GM21717 (cell line): ENCODE measurements around the gene EPB41L4A.
A peak's percentile ranks its signal among the peaks of the same experiment; 100 is the strongest.

ENCODE experiments used
- ATAC-seq: cut with Tn5 transposase; IDR thresholded peaks from one replicate; pipeline ENCODE4 v1.9.1; 2021; ENCODE audit warnings: mild to moderate bottlenecking, moderate library complexity; ENCODE audit not compliant: unreplicated experiment

EPB41L4A gene

DNA sequence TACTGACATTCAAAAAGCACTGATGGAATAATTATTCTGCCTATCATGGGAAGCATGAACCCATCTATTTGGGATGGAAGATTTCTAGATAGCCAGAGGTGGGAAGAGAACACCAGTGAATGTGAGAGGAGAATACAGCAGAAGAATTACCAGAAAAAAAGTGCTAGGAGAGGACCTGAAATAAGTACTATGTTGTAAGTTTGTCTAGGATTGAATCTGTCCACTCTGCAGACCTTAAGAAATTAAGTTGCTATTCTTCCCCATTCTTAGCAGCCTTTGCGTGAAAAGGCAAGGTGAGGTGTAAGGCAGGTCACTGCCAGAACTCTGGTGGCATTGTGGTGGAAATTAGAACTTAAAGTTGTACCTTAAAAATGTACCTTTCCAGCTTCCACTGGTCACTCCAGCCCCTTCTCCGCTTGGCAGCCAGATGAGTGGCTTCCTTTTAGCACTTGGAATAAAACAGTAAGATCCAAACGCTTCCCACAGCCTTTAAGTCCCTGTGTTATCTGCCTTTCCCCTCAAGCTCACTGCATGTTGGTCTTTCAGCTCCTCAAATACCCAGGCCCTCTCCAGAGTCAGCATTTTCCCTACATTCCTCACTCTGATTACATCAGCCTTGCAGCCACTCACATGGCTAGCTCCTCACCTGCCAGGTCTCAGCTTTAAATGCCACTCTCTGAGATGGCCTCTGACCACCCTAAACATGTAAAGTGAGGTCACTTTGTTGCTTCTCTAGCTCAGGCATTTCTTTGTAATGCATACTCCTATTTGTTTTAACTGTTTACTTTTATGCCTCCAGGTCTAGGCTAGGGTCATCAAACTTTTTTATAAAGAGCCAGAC lies 253.0 kb downstream of the EPB41L4A start:
- ATAC-seq = no peak

- ATAC-seq = no peak
Observed at GRCh38 chr5:112165399-112165798, 253.7 kb downstream of the EPB41L4A start.

DNA sequence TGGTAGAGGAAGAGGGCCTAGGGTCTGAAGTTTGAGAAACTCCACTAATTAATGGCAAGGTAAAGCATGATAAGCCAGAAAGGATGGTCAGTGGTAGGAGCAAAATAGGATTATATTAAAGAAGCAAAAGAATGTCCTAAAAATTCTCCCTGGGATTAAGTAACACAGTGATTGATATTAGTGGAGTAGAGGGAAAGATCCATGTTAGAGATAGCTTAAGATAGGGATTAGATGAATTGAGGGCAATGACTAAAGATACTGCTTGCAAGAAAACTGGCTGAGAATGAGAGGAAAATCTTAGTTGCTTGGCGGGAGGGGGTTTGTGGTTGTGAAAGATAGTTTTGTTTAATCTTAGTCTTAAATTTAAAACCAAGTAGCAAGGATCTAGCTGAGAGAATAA lies 255.6 kb downstream of the EPB41L4A start:
- no peak for ATAC-seq

DNA sequence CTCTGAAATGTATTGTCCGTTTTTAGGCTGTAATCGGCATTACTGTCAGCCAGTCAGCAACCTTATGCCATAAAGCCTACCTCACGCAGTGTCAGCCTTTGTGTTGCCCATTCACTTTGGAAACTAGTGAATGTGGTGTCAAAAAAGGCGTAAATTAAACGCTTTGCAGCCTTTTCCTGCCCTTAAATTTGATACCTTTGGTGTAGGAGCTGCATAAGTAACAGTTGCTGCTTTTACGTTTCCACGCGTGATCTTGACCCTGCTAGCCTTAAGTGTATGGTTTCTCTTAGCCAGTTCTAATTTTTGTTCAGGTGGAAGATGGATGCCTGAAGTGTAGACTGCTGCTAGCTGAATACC lies 257.7 kb downstream of the EPB41L4A start:
- ATAC-seq = peak; percentile 1

- ATAC-seq = peak; percentile 99
Observed at GRCh38 chr5:112160652-112161391, 258.3 kb downstream of the EPB41L4A start.

- ATAC-seq = no peak
Observed at GRCh38 chr5:112159435-112159834, 259.6 kb downstream of the EPB41L4A start.

DNA sequence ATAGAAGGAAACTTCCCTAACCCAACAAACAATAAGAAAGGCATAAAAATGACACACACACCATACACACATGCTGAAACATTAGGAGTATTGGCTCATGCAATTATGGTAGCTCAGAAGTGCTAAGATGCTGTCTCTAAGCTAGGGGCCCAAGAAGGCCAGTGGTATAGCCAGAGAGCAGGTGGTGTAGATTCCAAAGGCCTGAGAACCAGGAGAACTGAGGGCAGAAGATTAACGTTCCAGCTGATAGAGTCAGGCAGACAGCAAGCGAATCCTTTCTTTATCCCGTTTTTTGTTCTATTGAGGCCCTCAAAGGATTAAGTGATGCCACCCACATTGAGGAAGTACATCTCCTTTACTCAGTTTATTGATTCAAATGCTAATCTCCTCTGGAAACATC lies 262.9 kb downstream of the EPB41L4A start:
- ATAC-seq = no peak

GRCh38 chr5:112154940-112155686 lies 264.0 kb downstream of the EPB41L4A start:
- ATAC-seq = no peak

DNA sequence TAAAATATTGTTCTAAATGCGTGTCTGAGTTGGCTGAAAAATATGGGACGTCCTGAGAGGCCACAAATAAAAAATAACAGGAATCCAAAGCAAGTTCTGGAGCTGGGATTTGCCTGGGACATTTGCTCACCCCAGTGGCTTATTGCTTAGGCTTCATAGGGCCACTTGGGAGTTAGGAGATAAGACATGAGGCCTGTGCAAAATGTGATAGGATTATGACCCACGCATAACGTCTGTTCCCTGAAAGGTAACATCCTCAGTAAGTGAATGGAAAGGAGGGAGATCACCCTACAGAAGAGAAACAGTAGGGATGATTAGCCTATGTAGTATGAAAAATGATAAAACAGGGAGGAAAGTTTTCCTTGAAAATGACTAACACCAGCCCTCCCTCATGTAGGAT lies 269.4 kb downstream of the EPB41L4A start:
- no peak for ATAC-seq

GRCh38 chr5:112146323-112147226 lies 272.5 kb downstream of the EPB41L4A start:
- ATAC-seq = peak; percentile 76

DNA sequence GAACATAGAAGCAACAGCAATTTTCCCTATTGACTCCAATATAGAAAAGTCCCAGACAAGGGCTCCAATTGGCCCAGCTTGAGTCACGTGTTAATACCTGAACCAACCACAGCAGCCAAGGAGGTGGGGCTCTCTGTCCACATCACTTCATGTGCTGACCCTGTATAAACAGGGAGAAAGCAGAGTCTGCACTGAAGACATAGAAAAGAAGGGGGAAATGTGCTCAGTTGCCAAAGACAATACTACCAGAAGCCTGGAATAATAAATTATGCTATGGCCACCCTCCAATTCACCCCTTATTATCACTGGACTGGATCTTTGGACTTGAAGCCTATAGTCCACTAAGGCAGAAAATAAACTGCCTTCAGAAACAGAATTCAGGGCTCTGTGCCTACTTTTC lies 275.4 kb downstream of the EPB41L4A start:
- ATAC-seq = no peak

- ATAC-seq = peak; percentile 51
Observed at GRCh38 chr5:112142769-112143270, 276.3 kb downstream of the EPB41L4A start.

GRCh38 chr5:112141582-112141981 lies 277.5 kb downstream of the EPB41L4A start:
- ATAC-seq = no peak

DNA sequence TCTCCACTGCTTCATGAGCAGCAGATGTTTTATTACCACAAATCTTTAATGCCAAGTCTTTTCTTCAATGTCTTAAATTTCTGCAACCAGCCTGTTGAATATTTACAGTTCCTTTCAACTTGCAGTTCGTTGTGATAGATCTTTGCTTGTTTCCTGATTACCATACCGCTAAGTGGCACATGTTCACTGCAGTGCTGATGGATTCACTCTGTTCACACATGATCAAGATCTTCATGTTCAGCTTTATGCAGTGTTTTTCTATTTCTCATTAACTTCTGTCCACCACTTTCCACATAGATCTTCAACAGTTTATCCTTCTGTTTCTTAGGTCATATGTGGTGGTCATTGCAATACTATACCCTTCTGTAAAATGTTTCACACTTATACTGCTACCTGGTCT lies 280.6 kb downstream of the EPB41L4A start:
- ATAC-seq = no peak

- no peak for ATAC-seq
Observed at GRCh38 chr5:112136773-112137172, 282.3 kb downstream of the EPB41L4A start.

- no peak for ATAC-seq
Observed at GRCh38 chr5:112127861-112128260, 291.2 kb downstream of the EPB41L4A start.

DNA sequence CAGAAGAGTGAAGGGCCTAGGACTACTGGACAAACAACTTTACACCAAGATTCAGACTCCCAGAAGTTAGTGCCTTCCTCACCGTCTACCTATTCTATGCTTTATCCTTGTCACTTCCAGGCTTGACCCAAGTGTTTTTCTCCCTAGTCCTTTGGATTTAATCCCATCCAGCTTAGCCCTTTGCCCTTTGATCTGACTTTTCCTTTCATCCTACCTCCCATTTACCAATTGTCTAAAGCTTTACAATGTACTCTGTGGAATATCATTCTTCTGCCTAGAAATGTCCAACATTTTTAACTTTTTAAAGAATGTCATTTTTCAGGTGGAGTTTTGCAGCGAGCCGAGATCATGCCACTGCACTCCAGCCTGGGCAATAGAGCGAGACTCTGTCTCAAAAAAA lies 292.1 kb downstream of the EPB41L4A start:
- ATAC-seq = no peak

DNA sequence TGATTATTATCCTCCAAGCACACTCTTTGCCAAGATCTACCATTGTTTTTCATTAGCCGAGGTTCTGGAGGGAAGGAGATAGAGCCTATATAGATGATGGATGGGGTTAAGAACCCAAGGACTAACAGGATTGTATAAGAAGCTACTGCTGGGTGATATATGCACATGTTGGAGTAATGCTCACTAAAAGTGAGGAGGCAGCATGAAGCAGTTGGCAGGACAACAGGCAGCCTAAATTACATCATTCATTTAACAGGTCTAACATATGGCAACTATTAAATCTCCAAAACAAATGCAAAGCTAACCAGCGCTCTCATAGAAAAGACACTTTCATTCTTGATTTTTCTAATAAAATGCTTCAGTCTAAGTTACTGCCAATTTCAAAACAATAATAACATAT lies 293.2 kb downstream of the EPB41L4A start:
- ATAC-seq = no peak

DNA sequence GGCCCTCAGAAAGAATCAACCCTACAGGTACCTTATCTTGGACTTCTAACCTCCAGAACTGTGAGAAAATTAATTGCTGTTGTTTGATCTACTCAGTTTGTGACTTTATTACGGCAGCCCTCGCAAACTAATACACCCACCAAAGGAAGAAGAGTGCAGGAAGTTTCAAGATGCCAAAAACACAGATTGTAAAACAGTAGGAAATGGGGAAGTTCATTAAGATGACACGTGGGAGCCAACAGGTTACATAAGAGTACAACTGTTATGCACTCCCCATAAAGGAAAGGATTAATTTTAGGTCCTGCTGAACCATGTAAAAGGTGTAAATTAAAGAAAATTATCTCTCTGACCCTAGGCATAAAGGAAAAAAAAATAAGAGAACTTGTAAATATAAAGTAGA lies 294.3 kb downstream of the EPB41L4A start:
- ATAC-seq = no peak

GRCh38 chr5:112123086-112123485 lies 296.0 kb downstream of the EPB41L4A start:
- no peak for ATAC-seq
